RWPE2 (cell line): ENCODE data around the gene LRRC46.

ENCODE experiments used
- ATAC-seq: fragments of 200-7000 bp; cut with Tn5 transposase; 3 replicates; pipeline ENCODE4 v1.9.1; 2021; ENCODE audit warnings: low read depth
- DNase-seq: peaks from one replicate; pipeline ENCODE4 v3.0.0-alpha.2; 2020; ENCODE audit warnings: low spot score
- H3K27ac ChIP-seq: fragments of 450-650 bp; 2 replicates; pipeline ENCODE4 v1.5.1; 2017; ENCODE audit warnings: mild to moderate bottlenecking; ENCODE audit not compliant: poor library complexity, severe bottlenecking
- H3K27me3 ChIP-seq: fragments of 250-450 bp; sonication (Bioruptor Pico); 2 replicates; pipeline ENCODE4 v1.5.1; 2021; ENCODE audit warnings: mild to moderate bottlenecking, moderate library complexity; ENCODE audit not compliant: insufficient read depth, poor library complexity, severe bottlenecking
- H3K36me3 ChIP-seq: fragments of 250-450 bp; sonication (Bioruptor Pico); 2 replicates; pipeline ENCODE4 v1.5.1; 2020; ENCODE audit warnings: low read depth, mild to moderate bottlenecking, moderate library complexity
- H3K4me1 ChIP-seq: fragments of 250-450 bp; sonication (Bioruptor Pico); 2 replicates; pipeline ENCODE4 v1.5.1; 2021; ENCODE audit warnings: mild to moderate bottlenecking, moderate library complexity; ENCODE audit not compliant: insufficient read depth, poor library complexity, severe bottlenecking
- H3K4me3 ChIP-seq: fragments of 250-450 bp; sonication (Bioruptor Pico); 2 replicates; pipeline ENCODE4 v1.5.1; 2021; ENCODE audit warnings: mild to moderate bottlenecking, moderate library complexity; ENCODE audit not compliant: severe bottlenecking
- H3K9me3 ChIP-seq: fragments of 250-450 bp; sonication (Bioruptor Pico); 2 replicates; pipeline ENCODE4 v1.5.1; 2021; ENCODE audit warnings: mild to moderate bottlenecking, moderate library complexity; ENCODE audit not compliant: severe bottlenecking
- TF ChIP-seq, protein P1 (sequence below): fragments of 450-650 bp; IDR thresholded peaks from one replicate; pipeline ENCODE4 v1.5.1; 2017; ENCODE audit warnings: mild to moderate bottlenecking, moderate library complexity; ENCODE audit not compliant: poor library complexity, severe bottlenecking

The LRRC46 gene

DNA sequence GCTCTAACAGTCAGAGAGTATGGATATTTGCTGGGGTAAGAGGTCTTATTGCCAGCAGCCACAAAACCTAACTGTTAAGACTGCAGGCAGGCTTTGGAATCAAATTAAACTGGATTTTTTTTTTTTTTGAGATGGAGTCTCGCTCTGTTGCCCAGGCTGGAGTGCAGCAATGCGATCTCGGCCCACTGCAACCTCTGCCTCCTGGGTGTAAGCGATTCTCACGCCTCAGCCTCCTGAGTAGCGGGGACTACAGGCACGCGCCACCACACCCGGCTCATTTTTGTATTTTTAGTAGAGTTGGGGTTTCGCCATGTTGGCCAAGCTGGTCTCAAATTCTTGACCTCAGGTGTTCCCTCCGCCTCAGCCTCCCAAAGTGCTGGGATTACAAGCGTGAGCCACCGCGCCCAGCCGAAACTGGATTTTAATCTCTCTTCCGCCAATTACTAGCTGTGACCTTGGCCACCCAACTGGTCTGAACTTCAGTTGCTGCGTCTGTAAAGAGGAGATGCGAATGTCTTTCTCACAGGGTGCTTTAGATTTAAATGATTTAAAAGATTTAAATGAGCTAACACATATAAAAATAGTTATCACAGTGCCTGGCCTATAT lies 971 bp upstream of the LRRC46 start:
- TF ChIP-seq, protein P1, sequence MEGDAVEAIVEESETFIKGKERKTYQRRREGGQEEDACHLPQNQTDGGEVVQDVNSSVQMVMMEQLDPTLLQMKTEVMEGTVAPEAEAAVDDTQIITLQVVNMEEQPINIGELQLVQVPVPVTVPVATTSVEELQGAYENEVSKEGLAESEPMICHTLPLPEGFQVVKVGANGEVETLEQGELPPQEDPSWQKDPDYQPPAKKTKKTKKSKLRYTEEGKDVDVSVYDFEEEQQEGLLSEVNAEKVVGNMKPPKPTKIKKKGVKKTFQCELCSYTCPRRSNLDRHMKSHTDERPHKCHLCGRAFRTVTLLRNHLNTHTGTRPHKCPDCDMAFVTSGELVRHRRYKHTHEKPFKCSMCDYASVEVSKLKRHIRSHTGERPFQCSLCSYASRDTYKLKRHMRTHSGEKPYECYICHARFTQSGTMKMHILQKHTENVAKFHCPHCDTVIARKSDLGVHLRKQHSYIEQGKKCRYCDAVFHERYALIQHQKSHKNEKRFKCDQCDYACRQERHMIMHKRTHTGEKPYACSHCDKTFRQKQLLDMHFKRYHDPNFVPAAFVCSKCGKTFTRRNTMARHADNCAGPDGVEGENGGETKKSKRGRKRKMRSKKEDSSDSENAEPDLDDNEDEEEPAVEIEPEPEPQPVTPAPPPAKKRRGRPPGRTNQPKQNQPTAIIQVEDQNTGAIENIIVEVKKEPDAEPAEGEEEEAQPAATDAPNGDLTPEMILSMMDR: no peak
- Histone ChIP-seq H3K4me3 (peak overlapping the region; percentile 81), H3K27me3 (no peaks in the 10 kb centered on the region), H3K27ac (peak overlapping the region; percentile 35), H3K4me1 (peaks cover 8% of the 10 kb centered on the region), H3K36me3 (peaks cover 38% of the 10 kb centered on the region), H3K9me3 (no peaks in the 10 kb centered on the region)
- DNase-seq: no peak
- no peak for ATAC-seq

DNA sequence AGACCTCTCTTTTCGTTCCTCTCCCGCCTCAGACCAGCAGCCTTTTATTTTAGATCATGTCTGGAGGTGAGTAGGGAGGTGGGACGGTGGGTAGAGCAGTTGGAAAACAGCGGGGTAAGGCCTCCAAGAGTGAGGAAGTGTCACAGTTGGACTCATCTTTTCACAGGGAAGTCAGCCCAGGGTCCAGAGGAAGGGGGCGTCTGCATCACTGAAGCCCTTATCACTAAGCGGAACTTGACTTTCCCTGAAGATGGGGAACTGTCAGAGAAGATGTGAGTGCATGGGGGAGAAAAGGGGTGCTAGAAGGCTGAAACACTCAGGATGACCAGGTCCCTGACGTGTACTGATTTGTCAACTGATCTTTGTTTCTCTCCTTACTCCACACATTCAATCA lies 461 bp downstream of the LRRC46 start:
- DNase-seq (no peak), ATAC-seq (peak; percentile 10; the same call in 1 of the 3 replicates)
- H3K4me1 ChIP-seq: peaks cover 8% of the 10 kb centered on the region
- TF ChIP-seq, protein P1: no peak
- H3K27me3 ChIP-seq: no peaks in the 10 kb centered on the region
- H3K9me3 ChIP-seq: no peaks in the 10 kb centered on the region
- peak overlapping the region; percentile 81 for H3K4me3 ChIP-seq
- H3K36me3 ChIP-seq: peaks cover 27% of the 10 kb centered on the region
- H3K27ac ChIP-seq: no peak overlapping the region

DNA sequence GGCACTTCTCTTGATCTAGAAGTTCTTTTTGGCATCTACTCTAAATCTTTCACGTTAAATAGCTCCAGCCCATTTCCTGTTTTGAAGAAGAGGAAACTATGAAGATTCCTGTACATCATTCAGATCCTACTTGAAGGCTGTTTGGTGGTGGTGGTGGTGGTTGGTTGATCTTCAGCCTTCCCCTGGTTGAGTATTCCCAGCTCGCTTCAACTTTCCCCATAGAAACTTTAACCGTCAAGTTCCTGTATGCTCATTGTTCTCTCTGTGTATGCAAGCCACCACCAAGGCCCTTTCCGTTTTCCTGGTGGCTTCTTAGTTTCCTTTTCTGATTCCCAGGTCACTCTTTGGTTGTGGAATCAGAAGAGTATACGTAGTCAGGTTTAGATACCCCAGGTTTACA lies 3.3 kb downstream of the LRRC46 start:
- Histone ChIP-seq H3K36me3 (0 out of 2 replicates have a peak, but pooled peaks cover 3% of the 10 kb centered on the region), H3K9me3 (no peaks in the 10 kb centered on the region), H3K4me3 (no peak overlapping the region), H3K27me3 (no peaks in the 10 kb centered on the region), H3K4me1 (peaks cover 8% of the 10 kb centered on the region), H3K27ac (no peak overlapping the region)
- ATAC-seq (no peak), DNase-seq (no peak)
- TF ChIP-seq, protein P1: no peak

DNA sequence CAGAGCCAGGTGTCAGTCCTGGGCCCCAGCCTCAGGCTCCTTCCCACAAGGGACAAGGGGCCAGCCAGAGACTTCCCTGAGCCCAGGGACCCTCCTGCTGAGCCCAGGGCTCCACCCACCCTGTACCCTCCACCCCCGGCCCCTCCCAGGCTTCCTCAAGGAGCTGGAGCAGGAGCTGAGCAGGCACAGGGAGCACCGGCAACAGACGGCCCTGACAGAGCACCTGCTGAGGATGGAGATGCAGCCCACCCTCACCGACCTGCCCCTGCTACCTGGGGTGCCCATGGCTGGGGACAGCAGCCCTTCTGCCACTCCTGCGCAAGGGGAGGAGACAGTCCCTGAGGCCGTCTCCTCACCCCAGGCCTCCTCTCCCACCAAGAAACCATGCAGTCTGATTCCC lies 5.1 kb downstream of the LRRC46 start:
- no peak for DNase-seq
- no peaks in the 10 kb centered on the region for H3K9me3 ChIP-seq
- no peak for ATAC-seq
- H3K36me3 ChIP-seq: 0 out of 2 replicates have a peak, but pooled peaks cover 3% of the 10 kb centered on the region
- H3K4me1 ChIP-seq: peaks cover 3% of the 10 kb centered on the region
- no peak overlapping the region for H3K27ac ChIP-seq
- H3K4me3 ChIP-seq: no peak overlapping the region
- TF ChIP-seq, protein P1: no peak
- H3K27me3 ChIP-seq: no peaks in the 10 kb centered on the region

DNA sequence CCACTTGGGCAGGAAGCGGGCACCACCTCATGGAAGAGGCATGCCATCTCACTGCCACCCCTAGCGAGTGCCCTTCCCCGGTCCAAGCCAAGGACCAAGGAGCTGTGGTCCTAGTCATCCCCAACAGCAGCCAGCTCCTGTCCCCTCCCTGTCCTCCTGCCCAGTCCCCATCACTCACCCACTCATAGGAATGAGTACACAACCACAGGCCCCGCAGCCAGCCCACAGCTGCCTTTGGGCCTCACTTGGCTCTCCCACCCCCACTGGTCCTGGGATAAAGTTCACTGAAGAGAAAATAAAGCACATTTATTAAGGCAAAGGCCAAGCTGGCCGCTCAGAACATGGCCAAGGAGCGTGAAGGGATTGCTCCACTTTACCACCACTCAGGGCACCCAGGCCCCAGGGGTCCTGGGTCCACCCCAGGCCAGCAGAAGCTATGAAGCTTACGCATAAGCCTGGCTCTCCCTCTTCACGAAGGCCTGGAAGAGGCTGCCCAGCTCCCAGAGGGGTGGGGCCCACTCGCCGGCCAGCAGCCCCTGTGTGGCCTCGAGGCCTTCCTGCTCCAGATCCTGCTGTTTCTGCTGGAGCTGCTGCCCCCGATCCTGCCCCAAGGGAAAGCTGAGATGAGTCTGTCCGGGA lies 6.0 kb downstream of the LRRC46 start:
- Histone ChIP-seq H3K36me3 (0 out of 2 replicates have a peak, but pooled peaks cover 3% of the 10 kb centered on the region), H3K27ac (no peak overlapping the region), H3K27me3 (no peaks in the 10 kb centered on the region), H3K4me3 (no peak overlapping the region), H3K9me3 (no peaks in the 10 kb centered on the region), H3K4me1 (peaks cover 4% of the 10 kb centered on the region)
- DNase-seq (no peak), ATAC-seq (no peak)
- TF ChIP-seq, protein P1: no peak
